GM12864 (cell line): ENCODE data around the gene LRRTM4.
"Not testable (repeated sequence)": the region's sequence is repeated elsewhere in the genome, so short reads cannot be mapped to it uniquely, and the experiment has no call there.

Experiments
- DNase-seq: peaks from one replicate; pipeline ENCODE4 v3.0.0-alpha.2; 2011; ENCODE audit warnings: low read depth
- H3K4me3 ChIP-seq: 2 replicates; pipeline ENCODE4 v1.5.1; 2011; ENCODE audit warnings: mild to moderate bottlenecking, low read depth, low read length, control low read depth
- TF ChIP-seq, protein P1 (sequence below): IDR thresholded peaks from 2 replicates; pipeline ENCODE4 v1.5.1; 2011; ENCODE audit warnings: low read depth, mild to moderate bottlenecking, moderate library complexity, low read length, control low read depth, inconsistent platforms; ENCODE audit errors: missing control alignments

The LRRTM4 gene

DNA sequence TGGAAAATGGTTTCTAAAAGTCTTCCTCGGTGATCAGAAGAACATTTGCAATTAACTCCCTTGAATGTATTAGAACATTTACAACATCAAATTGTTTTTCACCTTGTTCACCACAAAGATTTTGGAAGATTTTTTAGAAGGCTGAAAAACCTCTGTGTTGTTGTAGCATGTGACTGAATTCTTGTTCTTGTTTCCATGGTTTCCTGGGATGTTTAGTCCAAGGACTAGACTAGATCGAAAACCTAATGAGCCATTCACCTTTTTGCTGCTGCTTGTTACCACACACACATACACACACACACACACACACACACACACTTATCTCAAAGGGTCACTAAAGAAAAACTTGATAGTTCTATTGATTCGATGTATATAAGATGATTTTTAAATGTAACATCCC is 380.0 kb downstream of the LRRTM4 start:
- TF ChIP-seq, protein P1, sequence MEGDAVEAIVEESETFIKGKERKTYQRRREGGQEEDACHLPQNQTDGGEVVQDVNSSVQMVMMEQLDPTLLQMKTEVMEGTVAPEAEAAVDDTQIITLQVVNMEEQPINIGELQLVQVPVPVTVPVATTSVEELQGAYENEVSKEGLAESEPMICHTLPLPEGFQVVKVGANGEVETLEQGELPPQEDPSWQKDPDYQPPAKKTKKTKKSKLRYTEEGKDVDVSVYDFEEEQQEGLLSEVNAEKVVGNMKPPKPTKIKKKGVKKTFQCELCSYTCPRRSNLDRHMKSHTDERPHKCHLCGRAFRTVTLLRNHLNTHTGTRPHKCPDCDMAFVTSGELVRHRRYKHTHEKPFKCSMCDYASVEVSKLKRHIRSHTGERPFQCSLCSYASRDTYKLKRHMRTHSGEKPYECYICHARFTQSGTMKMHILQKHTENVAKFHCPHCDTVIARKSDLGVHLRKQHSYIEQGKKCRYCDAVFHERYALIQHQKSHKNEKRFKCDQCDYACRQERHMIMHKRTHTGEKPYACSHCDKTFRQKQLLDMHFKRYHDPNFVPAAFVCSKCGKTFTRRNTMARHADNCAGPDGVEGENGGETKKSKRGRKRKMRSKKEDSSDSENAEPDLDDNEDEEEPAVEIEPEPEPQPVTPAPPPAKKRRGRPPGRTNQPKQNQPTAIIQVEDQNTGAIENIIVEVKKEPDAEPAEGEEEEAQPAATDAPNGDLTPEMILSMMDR = no peak
- H3K4me3 ChIP-seq = no peak overlapping the region
- no peak for DNase-seq

DNA sequence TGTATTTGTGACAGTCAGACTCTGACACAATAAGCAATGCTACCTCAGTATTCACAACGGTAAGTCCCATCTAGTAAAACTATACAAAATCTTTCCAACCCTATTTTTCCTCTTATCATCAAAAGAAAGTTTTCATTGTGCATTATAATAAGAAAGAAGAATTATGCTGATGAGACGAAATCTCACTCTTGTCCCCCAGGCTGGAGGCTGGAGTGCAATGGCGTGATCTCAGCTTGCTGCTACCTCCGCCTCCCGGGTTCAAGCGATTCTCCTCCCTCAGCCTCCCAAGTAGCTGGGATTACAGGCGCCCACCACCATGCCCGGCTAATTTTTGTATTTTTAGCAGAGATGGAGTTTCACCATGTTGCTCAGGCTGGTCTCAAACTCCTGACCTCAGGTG is 393.7 kb downstream of the LRRTM4 start:
- not testable (repeated sequence) for H3K4me3 ChIP-seq, DNase-seq

DNA sequence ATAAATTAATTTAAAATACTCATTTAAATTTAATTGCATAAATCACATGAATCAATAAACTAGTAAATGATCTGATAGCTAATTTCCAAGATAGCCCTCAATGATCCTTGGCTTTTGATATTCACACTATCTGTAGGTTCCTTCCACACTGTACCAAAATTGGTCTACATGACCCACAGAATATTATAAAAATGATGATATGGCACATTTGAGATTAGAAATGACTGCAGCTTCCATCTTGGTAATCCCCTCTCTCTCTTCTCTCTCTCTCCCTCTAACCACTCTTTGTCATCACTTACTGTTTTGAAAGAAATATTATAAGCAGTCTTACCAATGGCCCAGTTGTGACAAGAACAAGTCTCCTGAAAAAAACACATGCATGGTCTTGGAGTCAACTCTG is 394.8 kb downstream of the LRRTM4 start:
- no peak overlapping the region for H3K4me3 ChIP-seq
- DNase-seq = no peak
- TF ChIP-seq, protein P1 = no peak

DNA sequence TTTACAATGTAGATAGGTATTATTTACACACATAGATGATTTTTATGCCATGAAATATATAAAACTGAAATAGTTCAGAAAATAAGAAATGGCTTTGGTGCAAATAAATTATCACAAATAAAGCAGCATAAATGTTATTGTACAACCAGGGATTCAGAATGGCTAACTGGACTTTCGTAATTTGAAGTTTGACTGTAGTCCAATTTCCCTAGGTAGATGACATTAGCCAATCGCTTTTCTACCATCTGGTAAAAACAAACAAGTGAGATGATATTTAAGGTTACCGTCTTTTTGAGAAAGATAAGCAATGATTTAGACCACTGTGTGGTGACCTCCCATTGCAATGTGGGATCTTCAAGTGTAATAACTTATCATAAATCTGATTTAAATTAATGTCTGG is 400.7 kb downstream of the LRRTM4 start:
- no peak overlapping the region for H3K4me3 ChIP-seq
- no peak for DNase-seq
- TF ChIP-seq, protein P1 = no peak

DNA sequence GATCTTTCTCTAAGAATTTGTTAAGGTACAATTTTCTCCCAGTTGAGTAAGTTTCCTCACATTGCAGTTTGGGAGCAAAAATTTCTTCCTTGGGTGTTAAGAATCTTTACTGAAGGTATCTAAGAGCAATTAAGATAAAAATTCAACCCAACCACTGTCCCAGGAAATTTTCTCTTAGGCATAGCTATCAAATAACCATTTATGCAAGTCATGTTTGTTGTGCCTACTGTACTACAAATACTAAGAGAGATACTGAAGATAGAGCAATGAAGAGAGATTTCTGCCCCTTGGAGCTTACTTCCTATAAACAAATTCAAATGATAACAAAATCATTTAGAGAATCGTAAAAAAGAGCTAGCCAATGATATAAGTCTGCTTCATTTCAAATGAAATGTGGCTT is 402.8 kb downstream of the LRRTM4 start:
- TF ChIP-seq, protein P1 = no peak
- no peak for DNase-seq

DNA sequence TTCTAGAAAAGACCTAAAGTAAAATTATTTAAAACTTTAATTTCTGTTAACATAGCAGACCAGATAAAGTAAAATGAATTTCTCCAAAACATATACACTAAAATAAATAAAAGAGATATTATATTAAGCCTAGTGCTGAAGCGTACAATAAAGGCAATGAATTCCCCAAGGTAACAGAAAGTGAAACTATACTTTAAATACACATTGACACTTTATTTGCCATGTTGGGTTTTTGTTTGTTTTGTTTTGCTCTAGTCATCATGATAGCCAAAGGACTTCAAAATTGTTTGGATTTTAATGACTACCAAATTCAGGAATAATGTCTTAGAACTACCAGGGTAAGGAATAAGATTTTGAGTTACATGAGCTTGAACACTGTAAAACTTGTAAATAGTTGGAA is 413.3 kb downstream of the LRRTM4 start:
- TF ChIP-seq, protein P1 = no peak
- no peak for DNase-seq

More for the DNA sequence above, 402.8 kb downstream of the LRRTM4 start:
- H3K4me3 ChIP-seq = no peak overlapping the region

DNA sequence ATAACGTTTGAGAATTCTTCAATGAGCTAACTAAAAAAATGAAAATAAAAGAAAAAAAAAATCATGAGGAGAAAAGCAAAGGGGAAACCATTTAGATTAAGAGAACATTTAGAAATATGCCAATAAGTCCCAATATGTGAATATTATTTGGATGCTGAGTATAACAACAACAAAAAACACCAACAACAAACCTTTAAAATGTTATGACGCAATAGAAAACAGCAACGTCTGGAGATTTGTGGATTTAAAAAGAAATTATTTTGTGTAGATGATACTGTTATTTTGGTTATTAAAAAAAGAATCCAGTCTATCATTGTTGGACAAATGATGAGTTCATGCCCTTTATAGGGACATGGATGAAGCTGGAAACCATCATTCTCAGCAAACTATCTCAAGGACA is 417.2 kb downstream of the LRRTM4 start:
- TF ChIP-seq, protein P1 = no peak
- H3K4me3 ChIP-seq = no peak overlapping the region
- no peak for DNase-seq

More for the DNA sequence above, 413.3 kb downstream of the LRRTM4 start:
- no peak overlapping the region for H3K4me3 ChIP-seq

DNA sequence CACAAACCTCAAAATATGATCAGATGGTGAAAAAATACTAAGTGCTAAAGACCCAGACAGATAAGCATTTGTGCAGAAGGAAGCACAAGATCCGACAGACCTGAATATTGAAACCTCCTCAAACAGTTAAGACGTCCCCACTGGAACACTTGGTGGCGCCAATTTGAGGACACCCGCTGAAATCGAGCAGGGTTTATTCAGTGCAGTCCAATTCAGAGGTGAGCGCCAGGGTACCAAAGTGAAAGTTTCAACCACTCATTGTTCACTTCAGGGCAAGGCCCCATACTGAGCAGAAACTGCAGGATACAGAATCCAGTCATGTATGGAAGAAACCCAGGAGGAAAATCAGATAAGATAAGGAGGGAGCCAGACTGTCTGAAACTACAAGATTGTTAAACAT is 417.6 kb downstream of the LRRTM4 start:
- TF ChIP-seq, protein P1 = no peak
- H3K4me3 ChIP-seq = no peak overlapping the region
- DNase-seq = no peak
